Activated gamma-delta T cell treated with Interleukin-2 at 50 U/mL for 16 hours (primary cell): ENCODE data around the gene MARCHF9.

Experiments used
- DNase-seq: peaks from one replicate; pipeline ENCODE4 v3.0.0-alpha.2; 2020

Gene MARCHF9

DNA sequence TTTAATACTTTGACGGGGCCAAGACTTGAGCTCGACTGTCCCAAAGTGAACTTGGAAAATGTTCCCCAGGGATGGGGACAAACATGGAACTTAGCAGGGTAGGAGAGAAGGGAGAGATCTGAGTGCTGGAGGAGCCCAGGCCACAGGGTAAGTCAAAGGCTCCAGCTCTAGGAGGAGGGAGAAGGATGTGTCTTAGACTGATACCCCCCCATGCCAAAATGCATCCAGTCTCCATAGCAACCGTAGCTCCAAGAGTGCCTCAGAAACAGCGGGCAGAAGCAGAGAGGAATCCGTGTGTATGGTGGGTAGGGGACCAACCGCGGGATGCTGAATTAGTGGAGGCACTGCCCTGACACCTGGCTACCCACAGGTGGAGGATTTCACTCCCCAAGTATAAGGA lies 15.5 kb upstream of the MARCHF9 start:
- DNase-seq: no peak

DNA sequence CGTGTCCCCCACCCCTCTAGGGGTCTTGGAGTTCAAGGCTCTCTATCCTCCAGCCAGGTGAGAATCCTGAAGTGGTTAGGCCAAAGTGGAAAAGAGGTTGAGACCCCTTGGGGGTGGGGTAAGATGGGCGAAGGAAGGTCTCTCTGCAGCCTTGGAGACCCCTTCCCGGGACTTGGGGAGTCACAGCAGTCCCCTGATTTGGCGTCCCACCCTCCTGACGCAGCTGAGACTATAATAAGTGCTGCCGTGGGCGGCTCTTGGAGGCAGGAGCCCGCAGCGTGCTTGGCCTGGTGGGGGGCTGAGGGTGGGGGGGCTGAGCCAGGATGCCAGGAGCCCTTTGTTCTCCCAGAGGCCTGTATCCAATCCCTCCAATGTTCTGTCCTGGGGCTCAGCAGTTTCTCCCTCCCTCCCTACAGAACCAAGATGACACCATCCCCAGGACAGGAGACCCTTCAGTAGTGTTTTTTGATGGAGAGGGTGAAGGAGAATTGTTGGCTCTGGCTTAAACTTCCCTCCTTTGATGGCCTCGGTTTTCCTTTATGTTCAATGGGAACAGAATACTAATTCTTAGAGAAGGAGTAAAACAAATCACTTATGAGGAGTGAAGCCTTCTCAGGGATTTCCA lies 14.9 kb upstream of the MARCHF9 start:
- DNase-seq: no peak

DNA sequence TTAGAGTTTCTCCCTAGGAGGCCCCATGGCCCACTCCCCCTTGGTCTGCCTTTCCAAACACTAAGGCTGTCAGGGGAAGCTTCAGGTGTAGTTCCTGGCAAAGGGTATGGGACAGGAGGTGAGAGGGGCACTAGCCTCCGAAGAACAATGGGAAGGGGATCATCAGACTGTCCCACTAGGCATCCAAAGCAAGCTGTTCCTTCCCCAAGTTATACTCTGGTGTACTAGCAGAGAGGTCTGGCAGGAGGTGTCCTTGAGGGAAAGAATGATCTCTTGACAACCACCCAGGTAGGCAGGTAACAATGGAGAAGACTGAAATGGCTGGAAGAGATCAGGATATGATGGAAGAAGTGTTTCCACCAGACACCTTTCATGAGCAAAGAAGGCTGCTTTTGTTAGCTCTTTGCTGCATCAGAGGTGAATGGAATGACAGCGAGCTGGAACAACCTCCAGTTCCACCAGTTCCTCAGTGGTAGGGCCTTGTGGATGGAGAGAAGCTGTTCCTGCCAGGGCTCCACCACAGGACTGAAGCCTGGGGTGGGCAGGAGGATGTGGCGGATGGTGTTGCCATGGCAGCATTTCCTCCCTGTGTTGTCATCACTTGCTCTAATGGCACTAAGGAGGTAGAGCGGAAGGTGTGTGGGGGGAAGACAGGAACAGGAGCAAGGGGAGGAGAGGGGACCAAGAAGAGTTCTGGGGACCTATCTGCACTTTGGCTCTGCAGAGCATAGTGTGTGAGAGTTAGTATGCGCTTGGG lies 14.1 kb upstream of the MARCHF9 start:
- peak; percentile 83 for DNase-seq

DNA sequence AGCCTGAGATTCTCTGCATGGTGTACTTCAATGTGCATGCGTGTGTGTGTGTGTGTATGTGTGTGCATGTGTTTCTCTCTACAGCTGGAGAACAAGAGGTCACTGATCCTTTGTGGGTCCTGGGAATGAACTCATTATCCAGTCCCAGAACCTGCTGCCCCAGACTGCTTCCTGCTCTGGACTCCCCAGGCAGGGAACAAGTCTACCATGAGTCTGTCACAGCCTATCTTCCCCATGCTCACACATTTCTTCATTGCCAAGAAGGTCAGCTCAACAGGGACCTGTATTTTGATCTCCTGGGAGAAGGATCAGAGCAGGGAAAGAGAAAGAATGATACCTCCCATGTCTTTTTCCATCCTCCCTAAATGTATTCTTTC lies 13.5 kb upstream of the MARCHF9 start:
- no peak for DNase-seq

DNA sequence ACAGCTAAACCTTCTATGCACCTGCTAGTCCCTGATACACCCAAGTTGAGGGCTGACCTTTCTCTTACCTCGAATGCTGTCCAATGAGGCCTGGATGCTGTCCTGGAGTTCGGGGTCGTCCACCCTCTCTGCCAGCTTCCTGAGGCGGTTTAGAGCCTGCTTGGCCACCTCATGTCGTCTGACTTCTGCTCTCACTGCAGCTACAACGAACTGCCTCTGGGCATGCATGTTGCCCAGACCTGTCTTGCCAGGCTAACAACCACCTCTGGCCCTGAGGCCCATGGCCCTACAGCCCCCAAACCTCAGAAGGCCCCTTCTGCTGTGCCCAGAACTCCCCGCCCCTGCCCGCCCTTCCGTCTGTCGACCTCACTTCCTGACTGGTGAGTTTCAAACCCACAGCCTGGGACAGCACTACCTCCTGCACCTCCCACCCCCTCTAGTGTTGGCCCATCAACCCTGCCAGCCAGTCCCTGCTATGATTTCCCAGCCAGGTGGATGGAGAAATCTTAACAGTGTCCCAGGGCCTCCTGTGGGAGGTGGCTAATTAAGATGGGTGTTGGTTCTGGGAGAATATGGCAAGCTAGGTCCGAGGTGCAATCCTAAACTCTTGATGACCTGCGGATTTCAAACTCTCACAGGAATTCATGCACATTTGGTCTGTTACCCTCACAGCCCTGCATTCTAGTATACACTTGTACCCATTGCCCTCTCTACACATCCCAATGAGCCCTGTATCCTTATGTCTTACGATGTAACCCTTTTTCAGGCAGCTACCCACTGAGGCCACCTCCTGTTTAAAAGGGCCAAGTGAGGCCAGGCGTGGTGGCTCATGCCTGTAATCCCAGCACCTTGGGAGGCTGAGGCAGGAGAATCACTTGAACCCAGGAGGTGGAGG lies 12.8 kb upstream of the MARCHF9 start:
- DNase-seq: peak; percentile 79

DNA sequence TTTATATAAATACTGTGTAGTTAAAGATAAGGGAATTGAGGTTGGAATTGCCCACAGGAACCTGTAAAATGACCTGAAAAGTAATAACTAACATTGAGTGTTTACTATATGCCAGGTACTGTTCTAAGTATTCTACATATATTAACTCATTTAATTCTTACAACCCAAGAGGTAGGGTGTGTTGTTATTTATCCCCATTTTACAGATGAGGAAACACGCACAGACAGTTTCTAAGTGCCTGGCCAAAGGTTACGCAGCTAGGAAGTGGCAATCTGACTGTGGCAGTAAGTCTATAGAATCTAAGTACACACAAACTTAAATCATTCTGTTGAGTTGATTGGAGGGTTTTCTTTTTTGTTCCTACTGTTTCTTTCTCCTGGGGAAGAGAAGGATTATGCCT lies 11.1 kb upstream of the MARCHF9 start:
- no peak for DNase-seq

DNA sequence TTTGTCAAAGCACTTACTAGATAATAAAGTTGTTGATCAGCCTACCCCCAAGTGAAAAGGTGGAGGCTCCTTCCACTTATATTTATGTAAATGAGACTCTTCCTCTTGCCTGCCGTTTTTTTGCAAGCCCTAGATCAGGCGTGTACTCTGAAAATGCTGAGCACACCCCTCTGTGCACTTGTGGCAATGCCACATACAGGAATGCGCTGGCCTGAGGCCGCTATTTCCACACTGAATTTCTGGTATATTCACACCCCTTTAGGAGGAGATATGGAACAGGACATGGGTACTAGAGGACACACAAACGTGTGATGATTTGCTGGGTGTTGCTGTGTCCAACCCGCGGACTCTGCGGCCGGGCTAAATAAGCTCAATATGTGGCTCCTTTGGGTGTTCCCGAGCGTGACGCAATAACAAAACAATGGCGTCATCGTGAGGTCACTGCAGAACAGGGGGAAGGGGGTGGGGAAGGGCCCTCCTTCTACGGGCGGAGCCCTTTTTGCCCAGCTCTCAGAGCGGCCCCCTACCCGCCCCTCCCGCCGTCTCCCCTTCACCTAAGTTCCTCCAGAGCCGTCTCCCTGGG lies 10.6 kb upstream of the MARCHF9 start:
- DNase-seq: peak; percentile 54

DNA sequence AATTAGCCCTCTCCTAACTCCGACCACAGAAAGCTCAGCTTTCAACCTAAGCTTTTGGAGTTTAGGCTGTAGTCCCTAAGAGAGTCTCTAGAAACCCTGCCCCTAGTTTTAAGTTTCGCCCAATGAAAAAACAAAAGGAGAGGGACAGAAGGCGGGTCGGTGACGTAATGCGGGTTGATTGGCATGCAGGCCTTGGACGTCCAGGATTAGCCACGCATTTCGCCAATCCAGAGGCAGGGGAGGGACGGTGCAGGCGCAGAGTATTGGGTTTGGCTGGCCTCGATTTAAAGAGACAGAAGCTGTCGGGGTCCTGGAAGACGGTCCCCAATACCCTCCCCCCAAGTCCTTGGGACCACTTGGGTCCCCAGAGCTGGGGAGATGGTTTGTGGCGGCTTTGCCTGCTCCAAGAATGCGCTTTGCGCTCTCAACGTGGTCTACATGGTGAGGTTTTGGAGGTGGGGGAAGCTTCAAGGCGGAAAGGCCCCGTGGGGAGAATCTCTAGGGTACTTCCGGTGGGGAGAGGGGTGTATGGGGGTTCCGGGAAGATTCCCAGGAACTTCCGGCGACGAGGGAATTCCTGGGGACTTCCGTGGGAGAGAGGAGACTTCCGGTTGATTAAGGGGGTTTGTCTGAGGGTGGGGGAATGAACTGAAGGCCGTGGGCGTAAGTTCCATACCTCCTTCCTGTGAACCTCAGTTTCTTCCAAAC lies 10.0 kb upstream of the MARCHF9 start, which contains the start of gene TSPAN31:
Gene TSPAN31, plus strand, starts transcription at position 263 of the 708 bp plus-strand sequence. Its CDS starts 116 bp downstream, at position 379.
- peak; percentile 93 for DNase-seq

DNA sequence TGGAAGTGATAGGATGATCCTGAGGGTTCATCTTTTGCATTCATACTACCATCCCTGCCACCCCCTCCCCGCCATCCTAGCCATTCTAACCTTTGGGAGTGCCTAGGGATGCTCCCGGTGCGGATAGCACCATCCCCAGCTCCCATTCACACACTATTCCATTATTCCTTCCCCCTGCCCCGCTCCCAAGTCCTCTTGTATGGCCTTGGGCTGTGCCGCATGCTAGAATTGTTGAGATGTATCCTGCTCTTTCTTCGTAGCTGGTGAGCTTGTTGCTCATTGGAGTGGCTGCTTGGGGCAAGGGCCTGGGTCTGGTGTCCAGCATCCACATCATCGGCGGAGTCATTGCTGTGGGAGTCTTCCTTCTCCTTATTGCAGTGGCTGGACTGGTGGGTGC lies 9.4 kb upstream of the MARCHF9 start:
- no peak for DNase-seq

DNA sequence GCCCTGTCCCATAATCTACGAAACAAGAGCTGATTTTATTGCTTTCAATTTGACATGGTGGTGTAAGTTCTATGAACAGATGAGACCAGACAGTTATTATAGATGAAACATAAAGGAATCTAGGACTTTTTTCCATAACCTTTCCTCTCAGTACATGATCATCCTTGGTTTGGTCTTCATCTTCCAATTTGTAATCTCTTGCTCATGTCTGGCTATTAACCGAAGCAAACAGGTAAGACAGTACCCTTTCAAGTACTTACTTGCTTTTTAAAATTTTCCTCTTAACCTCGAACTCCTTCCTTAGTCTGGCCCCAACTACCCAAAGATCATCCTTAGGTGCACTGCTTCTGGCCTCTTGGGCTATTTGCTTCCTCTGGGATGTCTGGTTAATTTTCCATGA lies 8.9 kb upstream of the MARCHF9 start:
- DNase-seq: no peak

DNA sequence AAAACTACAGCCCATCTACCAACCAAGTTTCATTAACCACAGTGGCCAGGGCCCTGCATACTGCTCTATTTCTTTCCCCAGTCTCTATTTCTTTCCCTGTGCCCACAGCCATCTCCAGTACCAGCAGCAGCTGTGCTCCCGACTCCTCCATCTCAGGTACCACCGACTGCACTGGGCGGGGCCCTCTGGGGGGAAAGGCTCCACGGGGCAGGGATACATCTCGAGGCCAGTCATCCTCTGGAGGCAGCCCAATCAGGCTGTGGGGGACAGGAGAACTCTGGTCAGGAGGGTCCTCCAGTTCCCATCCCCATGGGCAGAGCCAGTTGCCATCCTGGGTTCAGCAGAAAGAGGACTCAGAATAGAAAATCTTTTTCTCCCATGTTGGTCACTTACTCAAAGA lies 5.8 kb upstream of the MARCHF9 start:
- DNase-seq: no peak

DNA sequence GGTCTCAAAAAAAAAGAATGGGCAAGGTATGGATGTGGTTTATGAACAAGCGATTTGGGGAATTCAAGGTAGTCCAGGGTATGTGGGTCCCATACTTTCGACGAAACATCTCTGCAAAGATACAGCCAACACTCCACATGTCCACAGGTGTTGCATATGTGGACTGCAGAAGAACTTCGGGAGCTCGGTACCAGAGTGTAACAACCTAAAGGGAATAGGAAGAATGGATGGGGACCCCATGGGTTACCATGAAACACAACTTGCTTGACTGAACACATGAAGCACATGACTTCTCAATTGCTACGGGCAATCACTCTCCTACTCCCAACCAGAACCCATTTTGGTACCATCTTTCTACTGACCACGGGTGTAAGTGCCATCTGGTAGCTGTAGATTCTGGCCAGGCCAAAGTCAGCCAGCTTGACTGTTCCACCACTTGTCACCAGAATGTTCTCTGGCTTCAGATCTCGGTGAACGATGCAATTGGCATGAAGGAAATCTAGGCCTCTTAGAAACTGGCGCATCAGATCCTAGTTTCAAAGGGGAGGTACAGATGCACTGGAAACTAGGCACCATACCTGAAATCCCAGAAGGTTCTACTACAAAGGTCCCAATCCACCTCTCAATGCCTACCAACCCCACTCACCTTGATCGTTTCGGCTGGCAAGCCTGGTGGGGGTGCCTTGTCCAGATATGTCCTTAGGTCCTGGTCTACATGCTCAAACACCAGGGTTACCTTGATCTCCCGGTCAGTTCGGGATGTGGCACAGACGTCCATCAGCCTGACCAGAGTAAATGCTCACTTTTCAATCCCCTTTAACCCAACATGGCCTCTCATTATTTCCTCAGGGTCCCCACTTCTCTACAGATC lies 4.1 kb upstream of the MARCHF9 start:
- DNase-seq: no peak

DNA sequence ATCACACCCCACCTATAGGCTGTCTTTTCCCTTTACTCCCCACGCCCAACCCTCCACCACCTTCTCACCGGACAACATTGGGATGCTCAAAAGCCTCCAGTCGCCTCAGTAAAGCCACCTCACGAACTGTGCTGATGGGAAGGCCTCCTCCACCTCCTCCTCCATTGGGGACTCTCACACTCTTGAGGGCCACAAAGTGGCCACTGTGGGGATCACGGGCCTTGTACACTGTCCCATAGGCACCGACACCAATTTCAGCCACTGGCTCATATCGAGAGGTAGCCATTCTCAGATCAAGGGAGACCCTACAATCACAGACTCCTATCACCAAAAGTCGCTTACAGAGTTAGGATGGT lies 3.5 kb upstream of the MARCHF9 start:
- DNase-seq: no peak

DNA sequence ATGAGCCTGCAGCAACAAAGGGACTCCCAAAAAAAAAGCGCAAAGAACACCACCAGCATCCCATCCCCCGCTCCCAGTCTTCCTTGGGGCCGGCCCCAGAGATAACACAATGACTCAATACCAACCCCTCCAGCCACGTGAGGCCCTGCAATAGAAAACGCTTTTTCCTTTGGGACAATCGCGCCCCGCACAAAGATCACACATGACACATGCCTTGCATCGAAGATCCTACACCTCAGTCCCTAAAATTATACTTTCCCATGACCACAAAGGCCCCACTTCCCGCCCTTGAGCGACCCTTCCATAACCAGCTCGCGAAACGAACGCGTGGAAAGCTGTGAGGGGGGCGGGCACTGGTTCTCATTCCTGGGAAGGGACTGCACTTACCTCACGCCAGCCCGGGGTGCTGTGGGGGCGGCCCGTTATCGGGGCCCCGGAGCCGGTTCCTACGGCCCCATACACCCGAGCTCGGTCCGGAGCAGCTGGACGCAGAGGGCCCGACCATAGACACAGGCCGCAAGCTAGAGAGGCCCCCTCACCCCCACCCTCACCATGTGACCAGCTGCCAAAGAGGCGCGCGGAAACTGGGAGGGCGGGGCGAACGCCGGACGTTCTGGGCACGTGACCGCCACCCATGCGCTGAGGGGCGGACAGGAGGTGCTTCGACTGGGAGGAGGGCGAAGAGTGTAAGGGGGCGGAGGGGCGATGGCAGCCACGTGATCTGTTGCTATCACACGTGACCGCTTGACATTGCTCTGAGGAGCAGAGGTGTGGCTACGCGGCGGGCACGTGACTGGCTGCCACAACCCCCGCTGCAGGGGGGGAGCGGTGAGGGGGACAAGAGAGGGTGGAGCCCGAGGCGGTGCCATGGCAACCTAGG lies 2.9 kb upstream of the MARCHF9 start, which contains the start of gene CDK4:
Gene CDK4, minus strand, starts transcription at position 523 of the 880 bp plus-strand sequence. CDS start 593 bp downstream, outside the sequence.
- DNase-seq: peak; percentile 98

DNA sequence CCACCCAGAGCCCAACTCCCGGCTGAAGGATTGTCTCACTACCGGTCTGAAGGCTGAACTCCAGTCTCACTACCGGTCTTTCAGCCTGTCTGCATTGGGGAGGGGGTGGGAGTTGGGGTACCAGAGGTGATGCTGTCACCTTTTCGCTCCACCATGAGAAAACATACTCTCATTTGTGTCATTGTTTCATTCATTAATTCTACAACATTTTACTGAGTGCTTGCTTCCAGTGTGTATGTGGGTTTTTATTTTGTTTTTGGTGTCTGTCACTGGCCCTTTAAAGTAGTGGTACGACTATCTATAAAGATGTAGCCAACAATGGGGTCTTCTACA lies 2.3 kb upstream of the MARCHF9 start:
- no peak for DNase-seq

DNA sequence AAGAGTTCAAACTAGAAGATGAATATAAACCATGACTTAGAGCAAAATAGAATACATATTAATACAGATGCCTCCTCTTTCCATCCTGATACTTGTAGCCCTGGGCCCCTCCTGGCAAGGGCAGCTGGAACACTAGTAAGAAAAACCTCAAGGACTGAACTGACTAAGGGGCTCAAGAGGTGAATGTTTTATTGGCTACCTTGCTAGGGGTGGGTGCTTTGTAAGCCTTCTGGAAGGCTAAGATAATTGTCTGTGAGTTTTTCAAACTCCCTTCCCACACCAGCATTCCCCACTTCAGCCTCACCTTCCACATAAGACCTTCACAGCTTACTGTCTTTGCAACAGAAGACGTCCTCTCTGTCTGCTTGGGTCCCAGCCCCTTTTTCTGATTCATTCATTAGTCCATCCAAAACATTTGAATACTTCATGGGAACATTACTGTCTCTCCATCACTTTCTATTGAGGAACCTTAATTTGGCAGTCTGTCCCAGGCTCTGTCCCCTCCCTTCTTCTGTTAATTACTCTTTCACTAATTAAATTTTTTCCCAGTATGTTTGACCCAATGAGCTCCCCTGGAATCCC lies 1.1 kb upstream of the MARCHF9 start:
- DNase-seq: no peak

DNA sequence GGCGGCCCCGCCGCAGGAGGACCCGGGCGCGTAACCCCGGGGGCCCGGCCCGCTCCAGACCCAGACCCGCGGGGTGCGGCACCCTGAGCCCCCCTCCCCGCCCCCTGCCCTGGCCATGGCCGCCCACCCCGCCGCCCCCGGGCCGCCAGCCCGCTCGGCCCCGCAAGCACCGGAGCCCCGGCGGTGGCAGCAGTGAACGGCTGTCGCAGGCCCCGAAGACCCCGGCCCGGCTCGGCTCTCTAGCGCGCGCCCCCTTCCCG lies 221 bp downstream of the MARCHF9 start:
- no peak for DNase-seq

DNA sequence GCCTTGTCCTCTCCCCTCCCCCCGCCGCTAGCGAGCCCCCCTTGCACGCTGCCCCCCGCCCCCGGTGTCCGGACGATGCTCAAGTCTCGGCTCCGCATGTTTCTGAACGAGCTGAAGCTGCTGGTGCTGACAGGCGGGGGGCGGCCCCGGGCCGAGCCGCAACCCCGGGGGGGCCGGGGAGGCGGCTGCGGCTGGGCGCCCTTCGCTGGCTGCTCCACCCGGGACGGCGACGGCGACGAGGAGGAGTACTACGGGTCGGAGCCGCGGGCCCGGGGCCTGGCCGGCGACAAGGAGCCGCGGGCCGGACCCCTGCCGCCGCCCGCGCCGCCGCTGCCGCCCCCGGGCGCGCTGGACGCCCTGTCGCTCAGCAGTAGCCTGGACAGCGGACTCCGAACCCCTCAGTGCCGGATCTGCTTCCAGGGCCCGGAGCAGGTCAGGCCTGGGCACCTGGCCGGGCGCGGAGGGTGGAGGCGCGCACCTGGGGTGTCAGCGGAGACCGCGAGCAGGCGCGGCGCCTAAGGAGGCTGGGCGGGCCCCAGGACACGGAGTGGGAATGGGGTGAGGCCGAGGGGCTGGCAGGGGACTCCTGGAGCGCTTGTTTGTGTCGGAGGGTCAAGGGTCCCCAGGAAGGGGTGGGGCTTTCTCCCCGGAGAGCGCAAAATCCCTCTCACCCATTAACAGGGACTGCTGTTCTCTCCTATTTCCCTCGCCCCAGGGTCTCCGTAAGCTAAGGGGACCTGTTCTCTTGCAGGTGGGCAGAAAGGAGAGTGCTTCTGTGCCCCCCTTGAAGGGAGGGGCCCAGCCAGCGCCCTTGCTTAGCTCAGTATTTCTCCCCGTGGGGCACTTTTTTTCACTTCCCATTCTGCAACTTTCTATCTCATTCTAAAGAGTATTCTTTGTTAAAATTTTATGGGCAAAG lies 810 bp downstream of the MARCHF9 start:
- peak; percentile 45 for DNase-seq
